ENCODE results near the gene LTA4H. TPM values are rescaled to one million over a fixed set of nuclear protein-coding genes. Genes with fewer than 3 reads are reported as not detected.

Gene LTA4H
- total RNA-seq, 5 donors from 2014 or later (not counting 1 experiment from before 2014, with no cell fraction given) = 50.5 to 61.6 (median 58.7) TPM

- no peaks in the 10 kb centered on the region for H3K4me1 Mint-ChIP-seq
- H3K4me3 Mint-ChIP-seq = no peak overlapping the region
- peaks cover 0 to 4% (median 0%) of the 10 kb centered on the region in 3 donors for H3K9me3 Mint-ChIP-seq
- Histone ChIP-seq H3K9me3 (no peaks in the 10 kb centered on the region), H3K4me1 (ENCODE audit: control insufficient read depth in 1 of 2, extremely low read depth in 1 of 2, insufficient read depth in 2 of 2, low read length in 2 of 2) (no peaks in the 10 kb centered on the region), H3K36me3 (ENCODE audit: control insufficient read depth in 2 of 2, extremely low read depth in 1 of 2, insufficient read depth in 1 of 2, low read length in 1 of 2) (no peaks in the 10 kb centered on the region), H3K27ac (ENCODE audit: low read length) (no peak overlapping the region), H3K4me3 (ENCODE audit: control insufficient read depth in 1 of 2, extremely low read depth in 1 of 2, low read length in 1 of 2) (no peak overlapping the region), H3K27me3 (replicated peaks in 1 of 2; ENCODE audit: control insufficient read depth in 2 of 2, extremely low read depth in 1 of 2, insufficient read depth in 2 of 2, low read length in 1 of 2) (no peaks in the 10 kb centered on the region)
- no peak for ATAC-seq (replicated peaks in 1 of 4)
- ChIA-PET CTCF (interaction anchor here in 1 of 2 donors (0.9 kb wide), 2 partner anchors 14 to 36 kb away, joined by 3 to 7 read pairs; no protein-coding TSS in a partner anchor), POLR2A (interaction anchor here in 1 of 2 donors (0.6 kb wide), 1 partner anchor 38 kb away, joined by 5 read pairs; no protein-coding TSS in a partner anchor)
- DNase-seq = no peak
- 67% methylated on average over 2 of the region's 7 CpGs for WGBS (ENCODE audit: insufficient coverage)
- no peaks in the 10 kb centered on the region for H3K36me3 Mint-ChIP-seq
- H3K27me3 Mint-ChIP-seq = peaks cover 0 to 9% of the 10 kb centered on the region in 2 donors
- no peak overlapping the region for H3K27ac Mint-ChIP-seq
These were observed 79.7 kb downstream of the LTA4H start for GRCh38 chr12:95955549-95956159.

GRCh38 chr12:95953000-95953399, 82.4 kb downstream of the LTA4H start:
- H3K4me3 ChIP-seq (ENCODE audit: control insufficient read depth in 1 of 2, extremely low read depth in 1 of 2, low read length in 1 of 2) = no peak overlapping the region
- H3K4me1 ChIP-seq (ENCODE audit: control insufficient read depth in 1 of 2, extremely low read depth in 1 of 2, insufficient read depth in 2 of 2, low read length in 2 of 2) = no peaks in the 10 kb centered on the region
- ATAC-seq (replicated peaks in 1 of 4) (no peak), DNase-seq (no peak)
- ChIA-PET CTCF (interaction anchor here (1.2 to 1.4 kb wide), 2 partner anchors 9 to 10 kb away, joined by 3 to 5 read pairs; partner anchors contain the start of genes AMDHD1 (in 1 of the 2) and CCDC38 (in 1 of the 2)), POLR2A (no interaction called here)
- H3K9me3 ChIP-seq = no peaks in the 10 kb centered on the region
- no CpG with 5 or more reads among the region's 1 CpG for WGBS (ENCODE audit: insufficient coverage)
- no peaks in the 10 kb centered on the region for H3K4me1 Mint-ChIP-seq
- no peak overlapping the region for H3K27ac ChIP-seq (ENCODE audit: low read length)
- H3K4me3 Mint-ChIP-seq = no peak overlapping the region
- H3K27me3 ChIP-seq (replicated peaks in 1 of 2; ENCODE audit: control insufficient read depth in 2 of 2, extremely low read depth in 1 of 2, insufficient read depth in 2 of 2, low read length in 1 of 2) = no peaks in the 10 kb centered on the region
- H3K27me3 Mint-ChIP-seq = peaks cover 0 to 9% of the 10 kb centered on the region in 2 donors
- H3K36me3 ChIP-seq (ENCODE audit: control insufficient read depth in 2 of 2, extremely low read depth in 1 of 2, insufficient read depth in 1 of 2, low read length in 1 of 2) = no peaks in the 10 kb centered on the region
- peaks cover 0 to 4% (median 0%) of the 10 kb centered on the region in 3 donors for H3K9me3 Mint-ChIP-seq
- H3K36me3 Mint-ChIP-seq = no peaks in the 10 kb centered on the region
- no peak overlapping the region for H3K27ac Mint-ChIP-seq

GRCh38 chr12:95951515-95951914, 83.9 kb downstream of the LTA4H start:
- Mint-ChIP-seq H3K4me3 (no peak overlapping the region), H3K27ac (no peak overlapping the region)
- CTCF ChIA-PET = interaction anchor here (0.6 to 1.4 kb wide), 3 partner anchors 9 to 898 kb away, joined by 4 to 5 read pairs (median 5); partner anchors contain the start of genes CCDC38 (in 2 of the 2) and AMDHD1 (in 1 of the 2)

More at GRCh38 chr12:95951515-95951914, 83.9 kb downstream of the LTA4H start:
- H3K27me3 ChIP-seq (replicated peaks in 1 of 2; ENCODE audit: control insufficient read depth in 2 of 2, extremely low read depth in 1 of 2, insufficient read depth in 2 of 2, low read length in 1 of 2) = no peaks in the 10 kb centered on the region
- Mint-ChIP-seq H3K4me1 (no peaks in the 10 kb centered on the region), H3K9me3 (peaks cover 0 to 4% (median 0%) of the 10 kb centered on the region in 3 donors), H3K36me3 (no peaks in the 10 kb centered on the region), H3K27me3 (peaks cover 0 to 9% of the 10 kb centered on the region in 2 donors)
- no peak overlapping the region for H3K4me3 ChIP-seq (ENCODE audit: control insufficient read depth in 1 of 2, extremely low read depth in 1 of 2, low read length in 1 of 2)
- DNase-seq = no peak
- no peak overlapping the region for H3K27ac ChIP-seq (ENCODE audit: low read length)
- H3K4me1 ChIP-seq (ENCODE audit: control insufficient read depth in 1 of 2, extremely low read depth in 1 of 2, insufficient read depth in 2 of 2, low read length in 2 of 2) = no peaks in the 10 kb centered on the region
- ATAC-seq (replicated peaks in 1 of 4) = no peak
- POLR2A ChIA-PET = no interaction called here
- no peaks in the 10 kb centered on the region for H3K36me3 ChIP-seq (ENCODE audit: control insufficient read depth in 2 of 2, extremely low read depth in 1 of 2, insufficient read depth in 1 of 2, low read length in 1 of 2)
- no peaks in the 10 kb centered on the region for H3K9me3 ChIP-seq

Other genes starting within 250 kb of the LTA4H start
- 1 to 10 TPM in 3 of 5 donors, under 1 TPM in 2; 0.53 to 4.1 (median 1.3) TPM for gene NTN4, start 244.8 kb downstream of the LTA4H start, total RNA-seq
- 10 to 100 TPM; 14.0 to 33.6 (median 19.3) TPM for gene SNRPF, start 176.6 kb downstream of the LTA4H start, total RNA-seq
- 1 to 10 TPM in 1 of 5 donors, under 1 TPM in 2, not detected in 2; 0.14 to 1.4 (median 0.49) TPM for gene CCDC38, start 93.0 kb downstream of the LTA4H start, total RNA-seq
- gene AMDHD1, start 92.3 kb downstream of the LTA4H start, total RNA-seq = 1 to 10 TPM in 4 of 5 donors, under 1 TPM in 1; 0.40 to 2.6 (median 1.2) TPM
- gene HAL, start 39.2 kb downstream of the LTA4H start, total RNA-seq = 1 to 10 TPM in 3 of 5 donors, under 1 TPM in 2; 0.54 to 2.4 (median 1.1) TPM
- 10 to 100 TPM; 33.8 to 62.7 (median 55.5) TPM for gene ELK3, start 158.8 kb upstream of the LTA4H start, total RNA-seq

All from T-cell (primary cell).